Measurements from ENCODE around the gene SLC16A14.
A peak's percentile ranks its signal among the peaks of the same experiment; 100 is the strongest.

SLC16A14 gene

GRCh38 chr2:230042195-230042594 is 26.5 kb downstream of the SLC16A14 start:
- DNase-seq = no peak

GRCh38 chr2:230023313-230023712 is 45.4 kb downstream of the SLC16A14 start:
- no peak for DNase-seq

- no peak for DNase-seq
These were observed 49.0 kb downstream of the SLC16A14 start for GRCh38 chr2:230019742-230020141.

GRCh38 chr2:230018153-230018552 is 50.6 kb downstream of the SLC16A14 start:
- DNase-seq = no peak

- no peak for DNase-seq
These were observed 51.9 kb downstream of the SLC16A14 start for GRCh38 chr2:230016844-230017243.

GRCh38 chr2:230012267-230012884 is 56.3 kb downstream of the SLC16A14 start:
- DNase-seq = no peak

GRCh38 chr2:230011617-230012016 is 57.1 kb downstream of the SLC16A14 start:
- no peak for DNase-seq

GRCh38 chr2:230010501-230010900 is 58.2 kb downstream of the SLC16A14 start:
- no peak for DNase-seq

- no peak for DNase-seq
These were observed 60.0 kb downstream of the SLC16A14 start for GRCh38 chr2:230008708-230009066.

GRCh38 chr2:230007931-230008707 is 60.6 kb downstream of the SLC16A14 start:
- DNase-seq = peak; percentile 69 to 74

- no peak for DNase-seq
These were observed 68.4 kb downstream of the SLC16A14 start for GRCh38 chr2:230000118-230000841.

- no peak for DNase-seq
These were observed 71.2 kb downstream of the SLC16A14 start for GRCh38 chr2:229997565-229997964.

- DNase-seq = no peak
These were observed 72.4 kb downstream of the SLC16A14 start for GRCh38 chr2:229996320-229996719.

GRCh38 chr2:229993236-229993635 is 75.5 kb downstream of the SLC16A14 start:
- no peak for DNase-seq
